ENCODE data around the gene DUS3L. TPM values are rescaled to one million over a fixed set of nuclear protein-coding genes. Genes with fewer than 3 reads are reported as not detected.

The DUS3L gene
- total and polyA plus RNA-seq, 2 donors (not counting 3 experiments of a cell fraction or from before 2014, with no cell fraction given): 25.8 to 38.9 TPM

DNA sequence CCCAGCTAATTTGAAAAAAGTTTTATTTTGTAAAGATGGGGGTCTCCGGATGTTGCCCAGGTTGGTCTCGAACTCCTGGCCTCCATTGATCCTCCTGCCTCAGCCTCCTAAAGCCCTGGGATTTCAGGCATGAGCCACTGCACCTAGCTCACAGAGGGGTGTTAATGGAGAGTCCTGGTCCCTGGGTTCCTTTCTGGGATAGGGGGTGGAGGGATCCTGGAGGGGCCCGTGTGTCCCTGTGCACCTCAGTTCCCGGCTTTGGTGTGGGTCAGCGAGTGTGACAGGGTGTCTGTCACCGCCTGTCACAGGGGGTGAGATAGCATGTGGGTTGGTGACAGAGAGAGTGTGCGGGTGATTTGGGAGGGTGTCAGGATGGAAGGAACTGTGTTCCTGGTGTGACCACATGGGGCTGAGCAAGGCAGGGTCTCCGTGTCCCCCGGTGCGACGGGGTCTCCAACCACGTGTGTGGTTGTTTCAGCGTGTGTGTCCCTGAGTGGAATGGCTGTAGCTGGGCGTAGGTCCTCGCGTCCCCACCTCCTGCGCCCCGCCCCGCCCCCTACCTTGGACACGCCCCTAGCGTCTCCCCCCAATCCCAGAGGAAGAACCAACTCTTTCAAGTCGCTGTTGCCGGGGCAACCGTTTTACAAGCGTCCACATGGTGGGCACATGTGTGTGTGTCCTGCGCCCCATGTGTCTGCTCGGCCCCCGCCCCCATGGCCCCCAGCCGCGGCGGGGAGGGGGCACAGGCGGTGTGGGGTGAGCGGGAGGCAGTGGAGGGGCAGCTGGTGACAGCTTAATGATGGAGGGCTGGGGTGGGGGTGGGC is 11.0 kb upstream of the DUS3L start:
- H3K4me3 ChIP-seq (replicated peaks in 1 of 3; ENCODE audit: insufficient read depth in 1 of 3, low read depth in 1 of 3, low read length in 3 of 3): no peak overlapping the region
- H3K27me3 ChIP-seq (ENCODE audit: control insufficient read depth in 2 of 2, insufficient read depth in 2 of 2, low read length in 2 of 2): peaks cover 2 to 7% of the 10 kb centered on the region in 2 experiments
- intact Hi-C loops (cut with micrococcal nuclease): loop anchor here (10.0 kb wide), 1 partner anchor 183 kb away; no protein-coding TSS in a partner anchor
- TF ChIP-seq POLR2AphosphoS5 (IDR thresholded peaks at IDR 0.05; ENCODE audit: insufficient read depth, low read depth, low read length) (no peak), FOS (IDR thresholded peaks at IDR 0.05; ENCODE audit: borderline replicate concordance, insufficient read depth, low read length) (no peak), GATA2 (IDR thresholded peaks at IDR 0.05; ENCODE audit: insufficient read depth, insufficient read length, low read depth, low read length) (no peak), POLR2A (IDR thresholded peaks at IDR 0.05; ENCODE audit: low read depth, low read length) (no peak), EZH2 (IDR thresholded peaks at IDR 0.05; ENCODE audit: borderline replicate concordance, low read depth, low read length, severe bottlenecking) (no peak), JUN (IDR thresholded peaks at IDR 0.05; ENCODE audit: borderline replicate concordance, insufficient read depth, insufficient read length, low read depth) (no peak), MYC (IDR thresholded peaks at IDR 0.05; ENCODE audit: low read depth, low read length) (no peak)
- TF ChIP-seq, protein P1, sequence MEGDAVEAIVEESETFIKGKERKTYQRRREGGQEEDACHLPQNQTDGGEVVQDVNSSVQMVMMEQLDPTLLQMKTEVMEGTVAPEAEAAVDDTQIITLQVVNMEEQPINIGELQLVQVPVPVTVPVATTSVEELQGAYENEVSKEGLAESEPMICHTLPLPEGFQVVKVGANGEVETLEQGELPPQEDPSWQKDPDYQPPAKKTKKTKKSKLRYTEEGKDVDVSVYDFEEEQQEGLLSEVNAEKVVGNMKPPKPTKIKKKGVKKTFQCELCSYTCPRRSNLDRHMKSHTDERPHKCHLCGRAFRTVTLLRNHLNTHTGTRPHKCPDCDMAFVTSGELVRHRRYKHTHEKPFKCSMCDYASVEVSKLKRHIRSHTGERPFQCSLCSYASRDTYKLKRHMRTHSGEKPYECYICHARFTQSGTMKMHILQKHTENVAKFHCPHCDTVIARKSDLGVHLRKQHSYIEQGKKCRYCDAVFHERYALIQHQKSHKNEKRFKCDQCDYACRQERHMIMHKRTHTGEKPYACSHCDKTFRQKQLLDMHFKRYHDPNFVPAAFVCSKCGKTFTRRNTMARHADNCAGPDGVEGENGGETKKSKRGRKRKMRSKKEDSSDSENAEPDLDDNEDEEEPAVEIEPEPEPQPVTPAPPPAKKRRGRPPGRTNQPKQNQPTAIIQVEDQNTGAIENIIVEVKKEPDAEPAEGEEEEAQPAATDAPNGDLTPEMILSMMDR (IDR thresholded peaks at IDR 0.05; ENCODE audit: extremely low read depth in 1 of 2, insufficient read depth in 1 of 2, low read depth in 1 of 2, low read length in 2 of 2): no peak
- TF ChIP-seq, protein P2, sequence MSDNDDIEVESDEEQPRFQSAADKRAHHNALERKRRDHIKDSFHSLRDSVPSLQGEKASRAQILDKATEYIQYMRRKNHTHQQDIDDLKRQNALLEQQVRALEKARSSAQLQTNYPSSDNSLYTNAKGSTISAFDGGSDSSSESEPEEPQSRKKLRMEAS (IDR thresholded peaks at IDR 0.05; ENCODE audit: insufficient read depth, insufficient read length): no peak
- no peaks in the 10 kb centered on the region for H3K79me2 ChIP-seq (ENCODE audit: control insufficient read depth, insufficient read depth, low read length)
- no peak for DNase-seq (ENCODE audit: low read depth, low spot score)
- H3K9me3 ChIP-seq (replicated peaks; ENCODE audit: control insufficient read depth, insufficient read depth, low read length): no peaks in the 10 kb centered on the region
- peaks cover 2% of the 10 kb centered on the region for H3K9me1 ChIP-seq (replicated peaks; ENCODE audit: control insufficient read depth, extremely low read depth, insufficient read depth, low read length)
- H3K36me3 ChIP-seq (ENCODE audit: control insufficient read depth in 2 of 2, extremely low read depth in 1 of 2, insufficient read depth in 2 of 2, low read length in 2 of 2): no peaks in the 10 kb centered on the region
- dilution Hi-C loops (cut with MboI; ENCODE audit: extremely low pct_ligation_motif_present, low sequenced_read_pairs): no loop called here
- H3K9ac ChIP-seq (replicated peaks; ENCODE audit: extremely low read depth, insufficient read depth, low read length): no peak overlapping the region
- peak overlapping the region; percentile 38 for H2AFZ ChIP-seq (ENCODE audit: low read depth, low read length)
- H3K4me1 ChIP-seq (ENCODE audit: control insufficient read depth, extremely low read depth, insufficient read depth, low read length): peaks cover 5% of the 10 kb centered on the region
- H3K4me2 ChIP-seq (ENCODE audit: insufficient read depth, low read length): no peak overlapping the region
- FAIRE-seq: no peak
- H4K20me1 ChIP-seq (replicated peaks; ENCODE audit: control insufficient read depth, extremely low read depth, insufficient read depth, low read length): no peaks in the 10 kb centered on the region
- no peak overlapping the region for H3K27ac ChIP-seq (ENCODE audit: insufficient read depth, low read depth, low read length)
- ChIA-PET CTCF (interaction anchor here (1.1 to 1.4 kb wide), 2 partner anchors 89 to 220 kb away, joined by 3 to 5 read pairs; no protein-coding TSS in a partner anchor), POLR2A (no interaction called here)
- no TSS peak for BruUV-seq (replicated peaks)

Data from endothelial cell of umbilical vein (primary cell).